CMK (cell line): ENCODE data around the gene DYNC2LI1.

Source experiments
- DNase-seq: peaks from one replicate; pipeline ENCODE4 v3.0.0-alpha.2; 2010; ENCODE audit warnings: low read depth

The DYNC2LI1 gene

DNA sequence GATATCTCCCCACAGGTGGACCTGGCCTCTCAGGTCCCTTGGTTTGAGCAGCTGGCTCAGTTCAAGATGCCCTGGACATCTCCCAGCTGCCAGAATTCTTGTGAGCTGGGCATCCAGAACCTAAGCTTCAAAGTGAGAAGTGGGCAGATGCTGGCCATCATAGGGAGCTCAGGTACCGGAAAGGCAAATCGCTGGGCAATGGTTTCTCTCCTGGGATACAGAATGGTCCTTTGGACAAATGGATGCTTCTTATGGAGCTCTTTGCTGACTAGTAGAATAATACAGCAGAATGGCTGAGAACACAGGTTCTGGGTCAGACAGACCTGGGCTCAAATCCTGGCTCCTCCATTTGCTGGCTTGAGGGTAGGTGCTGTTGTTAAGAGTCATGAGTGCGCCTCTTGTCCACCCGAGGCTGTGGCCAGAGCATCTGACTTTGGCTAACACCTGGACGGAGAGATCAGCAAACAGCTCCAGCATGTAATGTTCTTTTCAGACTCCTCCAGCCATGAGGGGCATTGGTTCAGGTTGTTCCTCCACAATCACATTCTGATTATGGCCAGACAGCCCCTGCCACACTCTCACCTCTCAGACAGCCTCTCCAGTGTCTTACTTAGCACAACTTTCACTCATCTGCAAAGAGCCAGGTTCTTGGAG lies 72.4 kb downstream of the DYNC2LI1 start:
- DNase-seq: no peak

DNA sequence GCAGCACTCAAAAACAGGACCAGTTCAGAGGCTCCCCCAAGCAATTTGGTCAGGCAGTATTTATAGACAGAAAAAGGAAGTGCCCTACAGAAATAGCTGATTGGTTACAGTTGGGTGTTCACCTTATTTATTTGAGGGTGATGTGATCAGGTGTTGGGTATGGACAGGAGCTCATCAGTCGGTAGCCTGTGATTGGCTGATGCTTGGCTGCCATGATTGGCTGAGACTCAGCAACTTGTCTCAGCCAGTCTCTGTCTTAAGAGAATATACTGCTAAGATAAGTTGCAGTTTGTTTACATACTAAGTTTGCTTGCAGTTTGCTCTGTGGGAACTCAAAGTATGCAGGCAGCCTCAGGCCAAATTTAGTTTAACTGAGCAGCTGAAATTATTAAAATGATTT lies 74.4 kb downstream of the DYNC2LI1 start:
- no peak for DNase-seq

GRCh38 chr2:43851011-43851980 lies 77.5 kb downstream of the DYNC2LI1 start:
- DNase-seq: no peak

DNA sequence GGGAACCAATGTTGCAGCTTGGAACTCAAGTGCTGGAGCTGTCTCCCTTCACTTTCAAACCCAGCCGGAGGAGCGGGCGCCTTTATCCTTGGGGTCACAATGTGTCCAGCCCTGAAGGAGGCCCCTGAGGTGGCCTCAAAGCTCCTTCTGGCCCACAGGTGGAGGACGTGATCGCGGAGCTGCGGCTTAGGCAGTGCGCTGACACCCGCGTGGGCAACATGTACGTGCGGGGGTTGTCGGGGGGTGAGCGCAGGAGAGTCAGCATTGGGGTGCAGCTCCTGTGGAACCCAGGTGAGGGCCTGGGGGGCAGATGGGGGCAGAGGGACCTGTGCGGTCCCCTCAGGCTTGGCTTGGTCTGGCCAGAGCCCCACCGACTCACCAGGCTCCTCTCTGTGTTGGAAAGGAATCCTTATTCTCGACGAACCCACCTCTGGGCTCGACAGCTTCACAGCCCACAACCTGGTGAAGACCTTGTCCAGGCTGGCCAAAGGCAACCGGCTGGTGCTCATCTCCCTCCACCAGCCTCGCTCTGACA lies 78.4 kb downstream of the DYNC2LI1 start:
- no peak for DNase-seq

DNA sequence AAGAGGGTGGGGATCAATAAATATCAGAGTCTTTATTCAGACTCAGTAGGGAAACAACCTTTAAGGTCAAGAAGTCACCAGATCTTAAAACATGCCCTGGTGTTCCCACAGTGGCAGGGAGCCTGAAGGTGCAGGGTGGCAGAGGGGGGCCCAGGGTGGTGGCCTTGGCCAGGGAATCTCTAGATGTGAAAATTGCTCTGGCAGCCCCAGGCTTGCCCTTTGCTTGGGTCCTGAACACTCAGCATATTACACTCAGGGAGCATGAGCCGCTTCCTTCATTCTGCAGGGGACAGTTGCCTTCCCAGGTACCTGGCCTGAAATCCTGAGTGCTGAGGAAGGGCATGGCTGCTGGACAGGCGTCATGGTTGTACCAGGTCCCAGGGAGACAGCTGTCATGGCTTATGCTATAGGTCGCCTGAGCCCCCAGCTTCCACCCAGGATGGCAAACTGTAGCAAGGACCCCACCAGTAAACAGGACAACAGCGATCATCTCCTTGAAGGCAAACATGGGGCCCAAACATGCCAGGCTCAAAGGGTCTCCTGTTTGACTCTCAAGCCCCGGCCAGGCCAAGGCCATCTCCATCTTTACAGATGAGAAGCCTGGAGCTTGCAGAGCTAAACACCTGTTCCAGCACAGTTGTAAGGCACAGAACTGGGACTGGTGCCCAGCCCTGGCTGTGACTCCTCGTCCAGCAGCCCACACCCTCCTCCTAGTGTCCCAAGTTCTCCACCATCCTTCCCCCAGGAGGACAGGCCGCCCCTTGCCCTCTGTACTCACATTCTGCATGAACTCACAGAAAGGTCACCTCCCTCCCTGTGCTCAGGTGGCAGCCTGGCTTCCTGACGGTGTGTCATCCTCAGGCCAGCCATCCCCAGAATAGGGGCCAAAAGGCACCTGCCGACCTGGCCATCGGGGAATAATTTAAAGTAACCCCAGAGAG lies 79.6 kb downstream of the DYNC2LI1 start:
- DNase-seq: no peak

DNA sequence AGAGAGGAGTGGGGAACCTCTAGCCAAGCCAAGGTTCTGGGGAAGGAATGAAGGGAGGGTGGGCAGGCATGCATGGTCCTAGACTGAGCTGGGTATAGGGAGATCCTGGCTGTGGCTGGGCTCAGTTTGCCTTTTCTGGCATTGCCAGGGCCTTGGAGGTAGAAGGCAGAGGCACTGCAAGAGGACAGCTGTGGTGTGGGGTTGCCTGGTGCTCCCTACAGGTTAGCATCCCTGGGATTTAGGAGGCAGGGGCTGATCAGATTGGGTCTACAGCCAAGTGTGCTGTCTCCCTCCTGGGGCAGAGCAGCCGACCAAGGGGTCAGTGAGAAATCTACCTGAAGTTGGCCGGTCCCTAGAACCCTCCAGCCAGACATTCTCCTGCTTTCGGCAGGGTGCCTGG lies 80.8 kb downstream of the DYNC2LI1 start:
- no peak for DNase-seq

- no peak for DNase-seq
These were observed 81.5 kb downstream of the DYNC2LI1 start for GRCh38 chr2:43855292-43855691.
